Activated naive CD8-positive, alpha-beta T cell (primary cell): ENCODE measurements around the gene DAGLA.

ENCODE experiments used
- H3K27ac Mint-ChIP-seq: one replicate; pipeline ENCODE4 v1.8.0; 2021; ENCODE audit warnings: mixed read lengths
- H3K27me3 Mint-ChIP-seq: one replicate; pipeline ENCODE4 v1.8.0; 2021; ENCODE audit warnings: mixed read lengths
- H3K36me3 Mint-ChIP-seq: one replicate; pipeline ENCODE4 v1.8.0; 2021; ENCODE audit warnings: mixed read lengths
- H3K4me1 Mint-ChIP-seq: one replicate; pipeline ENCODE4 v1.8.0; 2021; ENCODE audit warnings: low read depth, mixed read lengths
- H3K4me3 Mint-ChIP-seq: one replicate; pipeline ENCODE4 v1.8.0; 2021; ENCODE audit warnings: mild to moderate bottlenecking, mixed read lengths
- H3K9me3 Mint-ChIP-seq: one replicate; pipeline ENCODE4 v1.8.0; 2021; ENCODE audit warnings: low read depth, mixed read lengths

The DAGLA gene

GRCh38 chr11:61694602-61694939 is 14.4 kb downstream of the DAGLA start:
- Mint-ChIP-seq H3K9me3 (no peaks in the 10 kb centered on the region), H3K27me3 (no peaks in the 10 kb centered on the region), H3K4me3 (no peak overlapping the region), H3K36me3 (no peaks in the 10 kb centered on the region), H3K27ac (no peak overlapping the region), H3K4me1 (peaks cover 24% of the 10 kb centered on the region)

- no peaks in the 10 kb centered on the region for H3K36me3 Mint-ChIP-seq
- H3K4me3 Mint-ChIP-seq: peak overlapping the region; percentile 57
- peaks cover 24% of the 10 kb centered on the region for H3K4me1 Mint-ChIP-seq
- no peaks in the 10 kb centered on the region for H3K9me3 Mint-ChIP-seq
- H3K27ac Mint-ChIP-seq: no peak overlapping the region
- no peaks in the 10 kb centered on the region for H3K27me3 Mint-ChIP-seq
Observed at GRCh38 chr11:61694946-61695706, 14.9 kb downstream of the DAGLA start.

- Mint-ChIP-seq H3K36me3 (no peaks in the 10 kb centered on the region), H3K9me3 (no peaks in the 10 kb centered on the region), H3K4me3 (peak overlapping the region; percentile 57), H3K27ac (peak overlapping the region; percentile 50), H3K4me1 (peaks cover 24% of the 10 kb centered on the region), H3K27me3 (no peaks in the 10 kb centered on the region)
Observed at GRCh38 chr11:61695917-61696316, 15.7 kb downstream of the DAGLA start.

GRCh38 chr11:61696602-61697001 is 16.4 kb downstream of the DAGLA start:
- H3K27me3 Mint-ChIP-seq: no peaks in the 10 kb centered on the region
- peaks cover 24% of the 10 kb centered on the region for H3K4me1 Mint-ChIP-seq
- H3K9me3 Mint-ChIP-seq: no peaks in the 10 kb centered on the region
- no peaks in the 10 kb centered on the region for H3K36me3 Mint-ChIP-seq
- H3K4me3 Mint-ChIP-seq: no peak overlapping the region
- H3K27ac Mint-ChIP-seq: no peak overlapping the region

- Mint-ChIP-seq H3K4me1 (peaks cover 24% of the 10 kb centered on the region), H3K27me3 (no peaks in the 10 kb centered on the region), H3K27ac (no peak overlapping the region), H3K4me3 (no peak overlapping the region), H3K36me3 (no peaks in the 10 kb centered on the region), H3K9me3 (no peaks in the 10 kb centered on the region)
Observed at GRCh38 chr11:61697078-61697502, 16.9 kb downstream of the DAGLA start.

- Mint-ChIP-seq H3K36me3 (no peaks in the 10 kb centered on the region), H3K4me1 (peaks cover 24% of the 10 kb centered on the region), H3K4me3 (no peak overlapping the region), H3K27ac (no peak overlapping the region), H3K9me3 (no peaks in the 10 kb centered on the region), H3K27me3 (no peaks in the 10 kb centered on the region)
Observed at GRCh38 chr11:61697764-61698163, 17.6 kb downstream of the DAGLA start.

GRCh38 chr11:61698173-61698948 is 18.2 kb downstream of the DAGLA start:
- Mint-ChIP-seq H3K27me3 (no peaks in the 10 kb centered on the region), H3K36me3 (no peaks in the 10 kb centered on the region), H3K9me3 (no peaks in the 10 kb centered on the region), H3K4me3 (no peak overlapping the region), H3K27ac (no peak overlapping the region), H3K4me1 (peaks cover 24% of the 10 kb centered on the region)

- H3K27ac Mint-ChIP-seq: no peak overlapping the region
- H3K27me3 Mint-ChIP-seq: no peaks in the 10 kb centered on the region
- no peaks in the 10 kb centered on the region for H3K9me3 Mint-ChIP-seq
- H3K4me3 Mint-ChIP-seq: no peak overlapping the region
- no peaks in the 10 kb centered on the region for H3K36me3 Mint-ChIP-seq
- peaks cover 24% of the 10 kb centered on the region for H3K4me1 Mint-ChIP-seq
Observed at GRCh38 chr11:61699737-61700160, 19.6 kb downstream of the DAGLA start.

- Mint-ChIP-seq H3K36me3 (no peaks in the 10 kb centered on the region), H3K4me3 (no peak overlapping the region), H3K9me3 (no peaks in the 10 kb centered on the region), H3K4me1 (peaks cover 24% of the 10 kb centered on the region), H3K27ac (no peak overlapping the region), H3K27me3 (no peaks in the 10 kb centered on the region)
Observed at GRCh38 chr11:61700212-61700611, 20.0 kb downstream of the DAGLA start.

GRCh38 chr11:61700720-61701119 is 20.5 kb downstream of the DAGLA start:
- no peaks in the 10 kb centered on the region for H3K36me3 Mint-ChIP-seq
- no peaks in the 10 kb centered on the region for H3K9me3 Mint-ChIP-seq
- no peaks in the 10 kb centered on the region for H3K27me3 Mint-ChIP-seq
- no peak overlapping the region for H3K4me3 Mint-ChIP-seq
- no peak overlapping the region for H3K27ac Mint-ChIP-seq
- H3K4me1 Mint-ChIP-seq: peaks cover 21% of the 10 kb centered on the region

- no peak overlapping the region for H3K4me3 Mint-ChIP-seq
- H3K27me3 Mint-ChIP-seq: no peaks in the 10 kb centered on the region
- H3K36me3 Mint-ChIP-seq: no peaks in the 10 kb centered on the region
- H3K9me3 Mint-ChIP-seq: no peaks in the 10 kb centered on the region
- no peak overlapping the region for H3K27ac Mint-ChIP-seq
- H3K4me1 Mint-ChIP-seq: peaks cover 15% of the 10 kb centered on the region
Observed at GRCh38 chr11:61701242-61701886, 21.2 kb downstream of the DAGLA start.

- no peak overlapping the region for H3K4me3 Mint-ChIP-seq
- no peaks in the 10 kb centered on the region for H3K9me3 Mint-ChIP-seq
- peaks cover 9% of the 10 kb centered on the region for H3K4me1 Mint-ChIP-seq
- H3K36me3 Mint-ChIP-seq: no peaks in the 10 kb centered on the region
- H3K27me3 Mint-ChIP-seq: no peaks in the 10 kb centered on the region
- no peak overlapping the region for H3K27ac Mint-ChIP-seq
Observed at GRCh38 chr11:61702701-61703312, 22.6 kb downstream of the DAGLA start.

- no peaks in the 10 kb centered on the region for H3K27me3 Mint-ChIP-seq
- no peak overlapping the region for H3K27ac Mint-ChIP-seq
- no peak overlapping the region for H3K4me3 Mint-ChIP-seq
- no peaks in the 10 kb centered on the region for H3K9me3 Mint-ChIP-seq
- no peaks in the 10 kb centered on the region for H3K4me1 Mint-ChIP-seq
- H3K36me3 Mint-ChIP-seq: no peaks in the 10 kb centered on the region
Observed at GRCh38 chr11:61704838-61705237, 24.6 kb downstream of the DAGLA start.

GRCh38 chr11:61706452-61707400 is 26.5 kb downstream of the DAGLA start:
- Mint-ChIP-seq H3K27ac (no peak overlapping the region), H3K4me1 (no peaks in the 10 kb centered on the region), H3K27me3 (no peaks in the 10 kb centered on the region), H3K9me3 (no peaks in the 10 kb centered on the region), H3K36me3 (no peaks in the 10 kb centered on the region), H3K4me3 (no peak overlapping the region)
